Inferior parietal cortex (tissue), 1 donor: ENCODE data around the gene STATH.
"Not testable (repeated sequence)": the region's sequence is repeated elsewhere in the genome, so short reads cannot be mapped to it uniquely, and the experiment has no call there.

Source experiments
- DNase-seq: peaks from one replicate; pipeline ENCODE4 v3.0.0-alpha.2; 2016; ENCODE audit errors: extremely low spot score

The STATH gene, protein sequence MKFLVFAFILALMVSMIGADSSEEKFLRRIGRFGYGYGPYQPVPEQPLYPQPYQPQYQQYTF

DNA sequence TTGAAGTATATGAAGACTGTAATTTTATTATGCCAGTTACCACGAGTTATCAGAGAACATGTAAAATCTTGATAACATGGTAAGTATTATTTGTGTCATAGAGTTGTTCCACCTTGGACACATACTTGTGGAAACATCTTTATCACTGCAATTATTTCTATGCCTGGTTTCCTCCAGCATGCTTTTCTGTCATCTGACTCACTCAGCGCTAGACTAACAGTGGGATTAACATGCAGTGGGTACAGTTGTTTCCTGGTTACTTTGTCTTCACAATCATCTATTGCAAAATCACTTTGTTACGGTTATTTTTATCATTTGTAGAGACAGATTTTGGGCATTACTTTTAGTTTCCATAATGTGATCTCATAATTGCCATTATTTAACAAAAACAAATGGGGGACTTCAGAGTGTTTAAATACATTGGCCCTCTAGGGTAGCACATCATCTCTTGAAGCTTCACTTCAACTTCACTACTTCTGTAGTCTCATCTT, at the start of gene STATH:
Gene STATH, plus strand, starts transcription at position 441 of the 491 bp plus-strand sequence. CDS start 2,472 bp downstream, outside the sequence.
- no peak for DNase-seq

DNA sequence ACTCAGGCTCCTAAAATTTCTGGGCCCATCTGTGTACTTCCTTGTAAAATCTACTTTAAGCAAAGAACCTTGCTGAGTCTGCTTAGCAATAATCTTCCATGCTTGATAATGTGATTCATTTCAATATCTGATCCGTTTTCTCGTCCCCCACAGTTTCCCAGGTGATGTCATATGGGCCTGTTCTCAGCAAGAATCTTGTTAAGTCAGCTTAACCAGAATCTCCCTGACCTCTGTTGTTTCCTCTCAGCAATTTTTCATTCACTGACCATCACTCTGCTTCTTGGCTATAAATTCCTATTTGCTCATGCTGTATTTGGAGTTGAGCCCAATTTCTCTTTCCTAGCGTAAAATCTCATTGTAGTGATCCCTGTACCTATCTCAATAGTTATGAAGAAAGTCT, 44.2 kb upstream of the STATH start:
- DNase-seq: no peak

DNA sequence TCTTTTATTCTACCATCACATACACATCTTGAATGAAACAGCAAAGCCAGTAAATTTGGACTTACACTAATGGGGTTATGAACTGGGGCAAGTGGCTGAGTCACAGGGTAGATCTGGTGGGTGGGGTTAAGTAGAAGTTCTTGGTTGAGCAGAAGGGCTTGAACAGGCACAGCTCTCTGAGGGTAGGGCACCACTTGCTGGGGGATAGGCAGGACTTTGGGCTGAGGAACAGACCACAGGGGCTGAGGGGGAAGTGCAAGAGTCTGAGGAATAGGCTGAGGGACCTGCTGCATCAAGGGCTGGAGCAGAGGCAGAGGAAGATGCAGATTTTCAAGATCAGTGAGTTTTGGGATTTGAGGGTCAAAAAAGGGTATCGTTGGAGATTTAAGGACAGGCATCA, 38.6 kb upstream of the STATH start:
- DNase-seq: no peak

DNA sequence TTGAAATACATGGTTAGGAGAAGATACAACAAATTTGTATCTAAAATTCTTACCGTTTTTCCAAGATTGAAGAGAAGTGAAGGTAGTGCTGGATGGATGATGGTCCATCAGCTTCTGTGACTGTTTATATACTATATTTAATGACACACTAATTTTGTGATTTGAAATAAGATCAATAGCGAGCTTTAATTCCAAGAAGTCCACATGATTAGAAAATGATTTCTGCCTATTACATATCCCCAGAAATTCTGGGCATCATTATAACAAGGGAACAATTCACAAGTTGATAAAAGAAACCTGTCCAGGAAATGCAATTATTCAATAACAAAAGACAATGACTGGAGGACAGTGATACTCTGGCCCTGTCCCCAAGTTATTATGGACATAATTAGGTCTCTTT, 30.1 kb upstream of the STATH start, which contains the start of gene CSN2:
Gene CSN2, minus strand, starts transcription at position 101 of the 400 bp plus-strand sequence. CDS start 4,733 bp downstream, outside the sequence.
- no peak for DNase-seq

DNA sequence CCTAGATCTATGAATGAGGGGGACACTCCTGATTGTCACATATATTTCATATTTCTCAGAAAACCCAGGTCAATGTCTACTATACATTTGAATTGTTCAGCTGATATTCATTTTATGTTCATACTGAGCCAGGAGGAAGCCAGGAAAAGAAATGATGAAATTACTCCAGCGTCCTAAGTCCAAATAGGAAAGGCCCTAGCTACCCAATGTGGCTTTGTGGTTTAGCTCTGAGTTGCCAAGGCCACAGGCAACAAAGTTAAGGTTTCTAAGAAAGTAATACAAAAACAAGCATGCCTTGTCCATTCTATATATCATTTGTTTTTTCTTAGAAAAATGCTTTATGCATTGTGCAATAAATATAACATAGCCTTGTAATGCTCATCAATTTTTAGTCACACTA, 25.7 kb upstream of the STATH start:
- no peak for DNase-seq

DNA sequence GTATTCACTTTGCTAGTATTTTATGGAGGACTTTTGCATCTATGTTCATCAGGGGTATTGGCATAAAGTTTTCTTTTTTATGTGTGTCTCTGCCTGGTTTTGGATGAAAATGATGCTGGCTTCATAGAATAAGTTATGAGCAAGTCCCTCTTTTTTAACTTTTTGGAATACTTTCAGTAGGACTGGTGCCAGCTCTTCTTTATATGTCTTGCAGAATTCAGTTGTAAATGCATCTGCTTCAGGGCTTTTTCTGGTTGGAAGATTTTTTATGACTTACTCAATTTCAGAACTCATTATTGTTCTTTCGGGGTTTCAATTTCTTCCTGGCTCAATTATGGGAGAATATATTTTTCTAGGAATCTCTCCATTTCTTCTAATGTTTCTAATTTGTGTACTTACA, 21.1 kb upstream of the STATH start:
- DNase-seq: no peak

DNA sequence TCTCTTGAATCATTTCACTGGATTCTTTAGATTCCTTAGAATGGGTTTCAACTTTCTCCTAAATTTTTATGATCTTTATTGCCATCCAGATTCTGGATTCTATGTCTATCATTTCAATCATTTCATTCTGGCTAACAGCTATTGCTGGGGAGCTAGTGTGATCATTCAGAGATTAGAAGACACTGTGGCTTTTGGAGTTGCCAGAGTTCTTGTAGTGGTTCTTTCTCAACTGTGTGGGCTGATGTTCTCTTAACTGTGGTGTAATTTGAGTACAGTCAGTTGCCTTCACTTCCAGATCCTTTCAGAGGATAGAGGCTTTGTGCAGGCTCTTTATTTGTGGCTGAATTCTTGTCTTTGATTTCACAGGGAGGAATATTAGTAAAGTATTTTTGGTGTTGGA, 18.2 kb upstream of the STATH start:
- no peak for DNase-seq

DNA sequence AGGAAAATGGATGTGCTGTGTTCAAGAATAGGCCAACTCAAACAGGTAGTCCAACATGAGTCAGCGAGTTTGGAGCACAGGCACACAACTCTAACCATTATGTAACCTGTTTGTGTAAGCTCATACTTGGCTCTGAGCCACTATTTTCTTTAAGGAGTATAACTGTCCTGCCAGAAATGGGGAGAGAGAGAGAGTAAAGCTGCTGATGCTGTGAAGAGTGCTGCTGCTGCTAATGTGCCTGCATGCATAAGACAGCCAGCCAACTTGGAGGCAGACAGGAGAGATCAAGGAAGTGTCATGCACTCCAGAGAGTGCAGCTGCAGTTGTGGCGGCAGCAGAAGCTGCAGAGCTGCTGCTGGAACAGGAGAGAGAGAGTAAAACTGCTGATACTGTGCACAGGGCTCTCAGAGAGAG, 11.7 kb upstream of the STATH start:
- peak; percentile 26 for DNase-seq

DNA sequence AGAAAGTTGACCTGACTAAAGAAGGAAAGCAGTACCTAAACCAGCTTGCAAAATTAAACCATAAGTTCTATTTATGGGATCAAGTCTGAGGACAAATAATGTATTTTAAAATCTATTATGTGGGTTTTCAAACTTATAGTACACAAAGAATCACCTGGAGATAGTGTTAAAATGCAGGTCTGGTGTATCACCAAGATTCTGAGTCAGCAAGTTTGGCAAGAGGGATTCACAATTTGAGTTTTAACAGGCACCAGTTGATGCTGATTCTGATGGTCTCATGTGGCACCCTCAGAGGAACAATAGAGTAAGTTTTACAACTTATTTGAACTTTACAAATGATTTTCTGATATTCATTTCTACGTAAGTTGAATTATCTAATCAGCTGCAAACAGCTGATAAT, 9.1 kb upstream of the STATH start:
- DNase-seq: no peak

DNA sequence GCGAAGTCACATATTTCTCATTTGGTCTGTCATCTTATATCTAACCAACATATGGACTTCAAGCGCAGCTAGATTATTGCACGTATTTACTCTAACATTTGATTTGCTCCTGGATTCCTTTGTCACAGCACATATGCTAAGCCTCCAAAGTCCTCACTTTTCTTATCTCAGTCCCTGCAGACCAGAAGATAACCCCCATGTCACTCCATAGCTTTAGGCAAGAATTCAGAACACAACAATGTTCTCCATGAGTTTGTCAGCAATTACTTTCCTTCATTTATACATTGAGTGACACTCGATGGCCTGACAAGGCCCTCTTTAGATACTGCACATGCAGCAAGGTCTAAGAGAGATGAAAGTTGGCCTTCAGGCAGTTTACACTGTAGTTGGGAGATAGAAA, 4.8 kb upstream of the STATH start:
- no peak for DNase-seq

DNA sequence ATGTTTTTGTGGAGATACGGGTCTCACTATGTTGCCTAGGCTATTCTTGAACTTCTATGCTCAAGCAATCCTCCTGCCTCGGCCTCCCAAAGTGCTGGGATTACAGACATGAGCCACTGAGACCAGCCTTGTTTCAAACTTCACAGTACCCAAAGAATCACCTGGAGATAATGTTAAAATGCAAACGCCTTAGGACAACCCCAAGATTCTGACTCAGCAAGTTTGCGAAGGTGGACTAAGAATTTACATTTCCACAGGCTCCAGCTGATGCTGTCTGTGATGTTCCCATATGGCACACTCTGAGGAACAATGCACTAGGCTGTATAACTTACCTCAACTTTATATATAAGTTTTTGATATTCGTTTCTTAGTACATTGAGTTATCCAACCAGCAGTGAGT, 984 bp upstream of the STATH start:
- DNase-seq: no peak

DNA sequence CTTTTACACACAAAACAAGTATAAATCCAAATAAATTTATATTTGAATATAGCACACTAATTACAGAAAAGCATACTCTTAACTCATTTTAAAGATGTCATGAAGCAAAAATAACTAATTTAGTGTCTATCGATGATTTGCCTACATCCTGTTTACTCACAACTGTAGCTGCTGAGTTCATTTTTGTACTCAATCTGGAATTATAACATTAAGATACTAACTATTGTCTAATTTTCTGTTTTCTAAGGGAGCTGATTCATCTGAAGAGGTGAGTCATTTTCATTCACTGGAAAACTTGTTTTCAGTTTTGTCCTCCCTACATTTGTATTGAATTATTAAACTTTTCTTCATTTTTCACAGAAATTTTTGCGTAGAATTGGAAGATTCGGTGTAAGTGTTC, 3.7 kb downstream of the STATH start:
- no peak for DNase-seq

DNA sequence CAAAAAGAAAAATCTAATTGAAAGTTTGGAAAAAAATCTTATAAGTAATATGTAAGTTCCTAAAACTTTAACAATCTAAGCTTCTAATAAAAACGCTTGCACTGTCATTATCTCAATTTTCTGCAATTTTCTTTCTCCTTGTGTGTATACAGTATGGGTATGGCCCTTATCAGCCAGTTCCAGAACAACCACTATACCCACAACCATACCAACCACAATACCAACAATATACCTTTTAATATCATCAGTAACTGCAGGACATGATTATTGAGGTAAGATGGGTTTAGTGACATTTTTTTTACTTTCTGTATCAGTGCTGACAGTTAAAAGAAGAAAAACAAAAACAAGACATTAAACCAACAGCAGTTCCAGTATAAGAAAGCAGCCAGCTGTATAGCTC, 4.9 kb downstream of the STATH start:
- no peak for DNase-seq

DNA sequence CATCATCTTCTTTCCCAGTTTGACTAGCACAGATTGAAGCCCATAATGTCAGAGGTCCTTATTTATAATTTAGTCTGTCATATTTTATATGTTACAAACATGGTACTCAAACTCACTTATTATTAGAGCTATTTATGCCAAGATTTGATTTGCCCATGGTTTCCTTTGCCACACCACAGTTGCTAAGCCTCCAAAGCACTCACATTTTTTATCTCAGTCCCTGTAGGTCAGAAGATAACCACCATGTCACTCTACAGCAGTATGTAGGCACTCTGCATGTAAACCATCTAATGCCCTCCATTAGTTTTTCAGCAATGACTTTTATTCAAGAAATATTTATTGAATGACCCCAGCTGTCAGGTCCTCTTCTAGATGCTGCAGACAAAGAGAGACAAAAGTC, 6.7 kb downstream of the STATH start:
- DNase-seq: no peak

DNA sequence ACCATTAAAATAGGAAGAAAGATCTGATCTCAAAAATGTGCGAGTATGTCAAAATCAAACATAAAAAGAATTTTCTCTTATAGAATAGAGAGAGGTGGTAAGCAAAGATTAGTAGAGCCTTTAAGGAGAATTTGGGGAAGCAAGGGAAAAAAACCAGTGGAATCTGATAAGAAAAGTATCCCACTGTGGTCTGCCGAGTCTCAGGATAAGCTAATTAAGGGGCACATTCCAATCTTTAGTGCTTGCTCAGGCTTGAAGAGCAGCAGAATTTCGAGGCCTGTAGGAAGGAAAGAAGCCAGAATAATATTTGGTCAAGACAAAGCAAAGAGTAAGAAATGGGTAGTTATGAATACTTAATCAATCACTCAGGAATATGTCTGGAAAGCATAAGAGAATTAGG, 13.0 kb downstream of the STATH start:
- no peak for DNase-seq

DNA sequence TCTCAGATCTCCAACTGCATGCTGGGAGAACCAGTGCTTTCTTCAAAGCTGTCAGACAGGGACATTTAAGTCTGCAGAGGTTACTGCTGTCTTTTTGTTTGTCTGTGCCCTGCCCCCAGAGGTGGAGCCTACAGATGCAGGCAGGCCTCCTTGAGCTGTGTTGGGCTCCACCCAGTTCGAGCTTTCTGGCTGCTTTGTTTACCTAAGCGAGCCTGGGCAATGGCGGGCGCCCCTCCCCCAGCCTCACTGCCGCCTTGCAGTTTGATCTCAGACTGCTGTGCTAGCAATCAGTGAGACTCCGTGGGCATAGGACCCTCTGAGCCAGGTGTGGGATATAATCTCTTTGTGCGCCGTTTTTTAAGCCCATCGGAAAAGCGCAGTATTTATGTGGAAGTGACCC, 23.2 kb downstream of the STATH start:
- DNase-seq: not testable (repeated sequence)

DNA sequence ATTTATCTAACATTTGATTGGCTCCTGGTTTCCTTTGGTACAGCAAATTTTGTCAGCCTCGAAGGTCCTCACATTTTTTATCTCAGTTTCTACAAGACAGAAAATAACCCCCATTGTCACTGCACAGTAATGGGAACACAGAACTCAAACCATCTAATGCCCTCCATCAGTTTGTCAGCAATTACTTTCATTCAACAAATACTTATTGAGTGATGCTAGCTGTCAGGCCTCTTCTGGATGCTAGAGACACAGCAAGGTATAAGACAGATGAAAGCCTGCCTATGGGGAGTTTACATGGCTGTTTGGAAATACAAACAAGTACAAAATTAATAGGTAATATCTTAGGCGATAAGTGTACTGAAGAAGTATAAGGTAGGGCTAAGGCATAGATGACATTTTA, 27.5 kb downstream of the STATH start:
- no peak for DNase-seq

DNA sequence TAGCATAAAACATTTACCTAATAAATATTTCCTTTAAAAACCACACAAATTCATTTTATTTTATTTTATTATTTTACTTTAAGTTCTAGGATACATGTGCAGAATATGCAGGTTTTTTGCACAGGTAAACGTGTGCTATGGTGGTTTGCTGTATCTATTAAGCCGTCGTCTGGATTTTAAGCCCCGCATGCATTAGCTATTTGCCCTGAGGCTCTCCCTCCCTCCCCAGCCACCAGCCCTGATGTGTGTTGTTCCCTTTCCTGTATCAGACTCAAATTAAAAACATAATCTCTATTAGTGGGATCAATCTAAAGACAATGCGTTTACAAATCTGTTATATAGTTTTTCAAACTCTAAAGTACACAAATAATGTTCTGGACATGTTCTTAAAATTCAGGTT, 31.2 kb downstream of the STATH start:
- DNase-seq: no peak

DNA sequence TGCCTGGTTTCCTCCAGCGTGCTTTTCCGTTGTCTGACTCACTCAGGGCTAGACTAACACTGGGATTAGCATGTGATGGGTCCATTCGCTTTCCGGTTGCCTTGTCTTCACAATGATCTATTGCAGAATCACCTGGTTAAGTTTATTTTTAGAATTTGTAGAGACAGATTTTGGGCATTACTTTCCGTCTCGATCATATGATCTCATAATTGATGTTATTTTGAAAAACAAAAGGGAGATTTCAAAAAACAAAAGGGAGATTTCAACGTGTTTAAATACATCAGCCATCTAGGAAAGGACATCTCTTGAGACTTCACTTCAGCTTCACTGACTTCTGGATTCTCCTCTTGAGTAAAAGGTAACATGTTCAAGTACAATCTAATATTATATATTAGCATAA, 32.4 kb downstream of the STATH start, which contains the start of gene HTN3:
Gene HTN3, plus strand, starts transcription at position 301 of the 400 bp plus-strand sequence. CDS start 2,282 bp downstream, outside the sequence.
- not testable (repeated sequence) for DNase-seq

DNA sequence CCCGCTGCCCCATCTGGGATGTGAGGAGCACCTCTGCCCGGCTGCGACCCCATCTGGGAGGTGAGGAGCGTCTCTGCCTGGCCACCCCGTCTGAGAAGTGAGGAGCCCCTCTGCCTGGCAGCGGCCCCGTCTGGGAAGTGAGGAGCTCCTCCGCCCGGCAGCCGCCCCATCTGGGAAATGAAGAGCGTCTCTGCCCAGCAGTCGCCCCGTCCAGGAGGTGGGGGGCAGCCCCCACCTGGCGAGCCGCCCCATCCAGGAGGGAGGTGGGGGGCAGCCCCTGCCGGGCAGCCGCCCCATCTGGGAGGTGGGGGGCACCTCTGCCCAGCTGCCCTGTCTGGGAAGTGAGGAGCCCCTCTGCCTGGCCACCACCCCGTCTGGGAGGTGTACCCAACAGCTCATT, 41.8 kb downstream of the STATH start:
- DNase-seq: not testable (repeated sequence)

DNA sequence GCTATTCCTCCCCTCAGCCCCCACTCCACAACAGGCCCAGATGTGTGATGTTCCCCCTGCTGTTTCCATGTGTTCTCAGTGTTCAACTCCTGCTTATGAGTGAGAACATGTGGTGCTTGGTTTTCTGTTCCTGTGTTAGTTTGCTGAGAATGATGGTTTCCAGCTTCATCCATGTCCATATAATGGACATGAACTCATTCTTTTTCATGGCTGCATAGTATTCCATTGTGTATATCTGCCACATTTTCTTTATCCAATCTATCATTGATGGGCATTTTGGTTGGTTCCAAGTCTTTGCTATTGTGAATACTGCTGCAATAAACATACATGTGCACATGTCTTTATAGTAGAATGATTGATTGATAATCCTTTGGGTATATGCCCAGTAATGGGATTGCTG, 44.2 kb downstream of the STATH start:
- DNase-seq: not testable (repeated sequence)

DNA sequence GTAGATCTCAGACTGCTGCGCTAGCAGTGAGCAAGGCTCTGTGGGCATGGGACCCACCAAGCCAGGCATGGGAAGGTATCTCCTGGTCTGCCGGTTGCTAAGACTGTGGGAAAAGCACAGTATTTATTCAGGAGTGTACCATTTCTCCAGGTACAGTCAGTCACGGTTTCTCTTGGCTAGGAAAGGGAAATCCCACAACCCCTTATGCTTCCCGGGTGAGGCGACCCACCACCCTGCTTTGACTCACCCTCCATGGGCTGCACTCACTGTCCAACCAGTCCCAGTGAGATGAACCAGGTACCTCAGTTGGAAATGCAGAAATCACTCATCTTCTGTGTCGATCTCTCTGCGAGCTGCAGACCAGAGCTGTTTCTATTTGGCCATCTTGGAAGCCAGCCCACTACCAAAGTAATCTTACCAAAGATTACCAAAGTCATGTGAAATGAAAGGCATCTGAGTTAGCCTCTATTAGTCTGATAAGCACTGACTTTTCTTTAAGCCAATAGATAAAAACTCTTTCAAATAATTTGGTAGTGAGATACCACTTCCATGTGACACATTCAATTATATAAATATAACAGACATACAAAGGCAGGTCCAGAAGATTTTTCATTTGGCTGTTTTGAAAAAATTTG, 46.0 kb downstream of the STATH start:
- DNase-seq: no peak

DNA sequence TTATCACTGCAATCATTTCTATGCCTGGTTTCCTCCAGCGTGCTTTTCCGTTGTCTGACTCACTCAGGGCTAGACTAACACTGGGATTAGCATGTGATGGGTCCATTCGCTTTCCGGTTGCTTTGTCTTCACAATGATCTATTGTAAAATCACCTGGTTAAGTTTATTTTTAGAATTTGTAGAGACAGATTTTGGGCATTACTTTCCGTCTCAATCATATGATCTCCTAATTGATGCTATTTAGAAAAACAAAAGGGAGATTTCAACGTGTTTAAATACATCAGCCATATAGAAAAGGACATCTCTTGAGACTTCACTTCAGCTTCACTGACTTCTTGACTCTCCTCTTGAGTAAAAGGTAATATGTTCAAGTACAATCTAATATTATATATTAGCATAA, 54.4 kb downstream of the STATH start, which contains the start of gene HTN1:
Gene HTN1, plus strand, starts transcription at position 301 of the 400 bp plus-strand sequence. CDS start 2,639 bp downstream, outside the sequence.
- DNase-seq: not testable (repeated sequence)
